Stimulated activated memory B cell treated with anti-CD40 and anti-IgM and Interleukin-4, amounts not matched to agents 10 μg/mL and 1 μg/mL and 100 μg/mL, for 72 hours (primary cell): ENCODE data around the gene ZFHX3.
"Not testable (repeated sequence)": the region's sequence is repeated elsewhere in the genome, so short reads cannot be mapped to it uniquely, and the experiment has no call there.

Source experiments
- ATAC-seq: fragments of 150-1000 bp; cut with Tn5 transposase; 2 replicates; pipeline ENCODE4 v1.10.0; 2021
- H3K27ac Mint-ChIP-seq: one replicate; pipeline ENCODE4 v1.8.0; 2022; ENCODE audit warnings: mild to moderate bottlenecking, mixed read lengths
- H3K27me3 Mint-ChIP-seq: one replicate; pipeline ENCODE4 v1.8.0; 2022; ENCODE audit warnings: mixed read lengths
- H3K36me3 Mint-ChIP-seq: one replicate; pipeline ENCODE4 v1.8.0; 2022; ENCODE audit warnings: mixed read lengths
- H3K4me1 Mint-ChIP-seq: one replicate; pipeline ENCODE4 v1.8.0; 2022; ENCODE audit warnings: mixed read lengths
- H3K4me3 Mint-ChIP-seq: one replicate; pipeline ENCODE4 v1.8.0; 2022; ENCODE audit warnings: mild to moderate bottlenecking, moderate library complexity, mixed read lengths
- H3K9me3 Mint-ChIP-seq: one replicate; pipeline ENCODE4 v1.8.0; 2022; ENCODE audit warnings: mixed read lengths

The ZFHX3 gene, protein sequence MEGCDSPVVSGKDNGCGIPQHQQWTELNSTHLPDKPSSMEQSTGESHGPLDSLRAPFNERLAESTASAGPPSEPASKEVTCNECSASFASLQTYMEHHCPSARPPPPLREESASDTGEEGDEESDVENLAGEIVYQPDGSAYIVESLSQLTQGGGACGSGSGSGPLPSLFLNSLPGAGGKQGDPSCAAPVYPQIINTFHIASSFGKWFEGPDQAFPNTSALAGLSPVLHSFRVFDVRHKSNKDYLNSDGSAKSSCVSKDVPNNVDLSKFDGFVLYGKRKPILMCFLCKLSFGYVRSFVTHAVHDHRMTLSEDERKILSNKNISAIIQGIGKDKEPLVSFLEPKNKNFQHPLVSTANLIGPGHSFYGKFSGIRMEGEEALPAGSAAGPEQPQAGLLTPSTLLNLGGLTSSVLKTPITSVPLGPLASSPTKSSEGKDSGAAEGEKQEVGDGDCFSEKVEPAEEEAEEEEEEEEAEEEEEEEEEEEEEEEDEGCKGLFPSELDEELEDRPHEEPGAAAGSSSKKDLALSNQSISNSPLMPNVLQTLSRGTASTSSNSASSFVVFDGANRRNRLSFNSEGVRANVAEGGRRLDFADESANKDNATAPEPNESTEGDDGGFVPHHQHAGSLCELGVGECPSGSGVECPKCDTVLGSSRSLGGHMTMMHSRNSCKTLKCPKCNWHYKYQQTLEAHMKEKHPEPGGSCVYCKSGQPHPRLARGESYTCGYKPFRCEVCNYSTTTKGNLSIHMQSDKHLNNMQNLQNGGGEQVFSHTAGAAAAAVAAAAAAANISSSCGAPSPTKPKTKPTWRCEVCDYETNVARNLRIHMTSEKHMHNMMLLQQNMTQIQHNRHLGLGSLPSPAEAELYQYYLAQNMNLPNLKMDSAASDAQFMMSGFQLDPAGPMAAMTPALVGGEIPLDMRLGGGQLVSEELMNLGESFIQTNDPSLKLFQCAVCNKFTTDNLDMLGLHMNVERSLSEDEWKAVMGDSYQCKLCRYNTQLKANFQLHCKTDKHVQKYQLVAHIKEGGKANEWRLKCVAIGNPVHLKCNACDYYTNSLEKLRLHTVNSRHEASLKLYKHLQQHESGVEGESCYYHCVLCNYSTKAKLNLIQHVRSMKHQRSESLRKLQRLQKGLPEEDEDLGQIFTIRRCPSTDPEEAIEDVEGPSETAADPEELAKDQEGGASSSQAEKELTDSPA (N-terminal part only)

GRCh38 chr16:73047536-73048291, at the start of gene ZFHX3:
Gene ZFHX3 (minus strand): TSS chr16:73048128. CDS start chr16:72960145, 87,983 bp downstream.
- H3K27me3 Mint-ChIP-seq: no peaks in the 10 kb centered on the region
- H3K4me1 Mint-ChIP-seq: peaks cover 30% of the 10 kb centered on the region
- peak within 1 kb of the TSS; percentile 69 for H3K27ac Mint-ChIP-seq
- peak within 1 kb of the TSS; percentile 77 for H3K4me3 Mint-ChIP-seq
- ATAC-seq: peak; percentile 83
- H3K9me3 Mint-ChIP-seq: no peaks in the 10 kb centered on the region
- H3K36me3 Mint-ChIP-seq: no peaks in the 10 kb centered on the region

DNA sequence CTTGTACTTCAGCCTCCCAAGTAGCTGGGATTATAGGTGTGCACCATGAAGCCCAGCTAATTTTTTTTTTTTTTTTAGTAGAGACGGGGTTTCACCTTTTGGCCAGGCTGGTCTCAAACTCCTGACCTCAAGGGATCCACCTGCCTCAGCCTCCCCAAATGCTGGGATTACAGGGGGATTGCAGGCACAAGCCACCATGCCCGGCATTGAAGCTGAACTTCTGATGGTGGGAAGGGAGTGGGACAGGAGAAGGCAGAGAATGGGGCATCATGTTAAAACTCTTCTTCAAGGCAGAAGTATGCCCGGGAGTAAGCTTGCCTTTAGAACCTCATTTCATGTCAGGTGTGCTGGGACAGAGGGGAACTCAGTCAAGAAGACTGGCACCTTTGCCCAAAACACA, 48.6 kb upstream of the ZFHX3 start:
- Mint-ChIP-seq H3K36me3 (no peaks in the 10 kb centered on the region), H3K27ac (no peak overlapping the region), H3K4me3 (no peak overlapping the region), H3K27me3 (peaks cover 3% of the 10 kb centered on the region), H3K9me3 (no peaks in the 10 kb centered on the region), H3K4me1 (no peaks in the 10 kb centered on the region)
- ATAC-seq: no peak

GRCh38 chr16:73095885-73096421, 48.0 kb upstream of the ZFHX3 start:
- no peak for ATAC-seq
- Mint-ChIP-seq H3K27me3 (no peaks in the 10 kb centered on the region), H3K36me3 (no peaks in the 10 kb centered on the region), H3K27ac (no peak overlapping the region), H3K9me3 (no peaks in the 10 kb centered on the region), H3K4me1 (no peaks in the 10 kb centered on the region), H3K4me3 (no peak overlapping the region)

- Mint-ChIP-seq H3K4me1 (no peaks in the 10 kb centered on the region), H3K27me3 (no peaks in the 10 kb centered on the region), H3K9me3 (no peaks in the 10 kb centered on the region), H3K36me3 (no peaks in the 10 kb centered on the region), H3K27ac (no peak overlapping the region), H3K4me3 (no peak overlapping the region)
- ATAC-seq: no peak
These were observed 47.4 kb upstream of the ZFHX3 start for GRCh38 chr16:73095142-73095820.

- Mint-ChIP-seq H3K9me3 (no peaks in the 10 kb centered on the region), H3K36me3 (no peaks in the 10 kb centered on the region), H3K4me3 (no peak overlapping the region), H3K27ac (no peak overlapping the region), H3K4me1 (no peaks in the 10 kb centered on the region), H3K27me3 (no peaks in the 10 kb centered on the region)
- no peak for ATAC-seq
These were observed 46.4 kb upstream of the ZFHX3 start for GRCh38 chr16:73094371-73094770.

DNA sequence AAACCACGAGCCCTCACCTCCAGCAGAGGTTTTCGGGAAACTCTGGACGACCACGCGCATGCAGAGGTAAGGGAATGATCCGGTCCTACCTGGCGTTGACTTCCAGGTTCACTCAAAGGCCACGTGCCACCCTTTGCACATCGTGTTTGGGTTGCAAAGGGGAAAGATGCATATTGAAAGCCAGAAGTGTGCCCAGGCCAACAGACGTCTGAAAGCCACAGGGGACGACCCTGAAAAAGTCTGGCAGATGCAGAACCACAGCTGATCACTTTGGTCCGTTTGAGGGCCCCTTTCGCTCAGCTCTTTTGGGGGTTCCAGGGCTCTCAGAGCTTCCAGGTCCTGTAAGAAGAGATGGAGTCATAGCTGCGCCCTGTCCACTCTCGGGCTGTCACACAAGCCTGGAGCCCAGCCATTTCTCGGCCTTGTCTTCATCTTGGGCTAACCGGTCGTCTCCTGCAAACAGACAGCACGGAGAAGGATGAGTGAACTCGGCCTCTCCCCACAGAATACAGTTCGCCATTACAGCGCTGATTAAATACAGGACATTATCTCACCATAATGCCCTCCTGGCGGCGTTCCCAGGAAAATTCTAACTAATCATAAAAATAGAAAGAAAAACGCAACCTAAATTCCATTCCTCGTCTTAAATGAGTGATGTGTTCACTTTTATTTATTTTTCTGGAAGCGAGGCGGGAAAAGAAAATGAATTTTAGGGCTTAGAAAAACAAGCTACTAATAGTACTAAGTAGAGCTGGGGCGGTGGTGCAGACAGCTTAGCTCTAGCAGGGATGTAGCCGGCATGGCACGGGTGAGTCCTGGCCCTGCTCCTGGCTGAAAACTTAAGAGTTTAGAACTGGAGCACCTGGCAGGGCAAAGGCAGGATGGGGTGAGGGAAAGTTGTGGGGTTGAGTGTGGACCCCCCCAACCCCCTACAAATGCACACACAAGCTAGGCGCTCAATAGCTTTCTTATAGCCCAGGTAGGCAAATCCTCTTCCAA, 45.5 kb upstream of the ZFHX3 start:
- no peaks in the 10 kb centered on the region for H3K9me3 Mint-ChIP-seq
- H3K27me3 Mint-ChIP-seq: peaks cover 4% of the 10 kb centered on the region
- no peak for ATAC-seq
- H3K4me3 Mint-ChIP-seq: no peak overlapping the region
- H3K36me3 Mint-ChIP-seq: no peaks in the 10 kb centered on the region
- no peaks in the 10 kb centered on the region for H3K4me1 Mint-ChIP-seq
- no peak overlapping the region for H3K27ac Mint-ChIP-seq

GRCh38 chr16:73092236-73092781, 44.4 kb upstream of the ZFHX3 start:
- Mint-ChIP-seq H3K36me3 (no peaks in the 10 kb centered on the region), H3K4me3 (no peak overlapping the region), H3K9me3 (no peaks in the 10 kb centered on the region), H3K4me1 (no peaks in the 10 kb centered on the region), H3K27me3 (peaks cover 10% of the 10 kb centered on the region), H3K27ac (no peak overlapping the region)
- no peak for ATAC-seq

GRCh38 chr16:73091174-73091573, 43.2 kb upstream of the ZFHX3 start:
- H3K36me3 Mint-ChIP-seq: no peaks in the 10 kb centered on the region
- H3K27ac Mint-ChIP-seq: no peak overlapping the region
- no peak for ATAC-seq
- H3K9me3 Mint-ChIP-seq: no peaks in the 10 kb centered on the region
- no peak overlapping the region for H3K4me3 Mint-ChIP-seq
- H3K27me3 Mint-ChIP-seq: peaks cover 10% of the 10 kb centered on the region
- no peaks in the 10 kb centered on the region for H3K4me1 Mint-ChIP-seq

DNA sequence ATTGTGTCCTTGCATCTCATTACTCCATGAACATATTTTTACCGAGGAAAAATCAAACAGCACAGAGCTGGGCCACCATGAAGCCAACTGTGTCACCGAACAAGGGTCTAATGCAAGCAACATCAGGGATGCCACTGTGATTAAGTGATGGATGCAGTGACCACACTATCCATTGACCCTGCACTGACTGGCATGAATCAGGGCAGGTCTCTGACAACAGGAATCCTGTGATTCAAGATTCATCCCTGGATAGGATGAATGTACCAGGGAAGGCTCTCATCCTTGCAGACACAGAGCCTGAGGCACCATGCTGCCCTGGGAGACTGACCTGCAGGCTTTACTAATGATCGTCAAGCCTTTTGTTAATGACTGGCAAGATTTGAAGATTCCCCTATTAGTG, 41.5 kb upstream of the ZFHX3 start:
- H3K4me1 Mint-ChIP-seq: no peaks in the 10 kb centered on the region
- peaks cover 5% of the 10 kb centered on the region for H3K9me3 Mint-ChIP-seq
- H3K27me3 Mint-ChIP-seq: peaks cover 18% of the 10 kb centered on the region
- H3K4me3 Mint-ChIP-seq: no peak overlapping the region
- H3K36me3 Mint-ChIP-seq: no peaks in the 10 kb centered on the region
- H3K27ac Mint-ChIP-seq: no peak overlapping the region
- no peak for ATAC-seq

DNA sequence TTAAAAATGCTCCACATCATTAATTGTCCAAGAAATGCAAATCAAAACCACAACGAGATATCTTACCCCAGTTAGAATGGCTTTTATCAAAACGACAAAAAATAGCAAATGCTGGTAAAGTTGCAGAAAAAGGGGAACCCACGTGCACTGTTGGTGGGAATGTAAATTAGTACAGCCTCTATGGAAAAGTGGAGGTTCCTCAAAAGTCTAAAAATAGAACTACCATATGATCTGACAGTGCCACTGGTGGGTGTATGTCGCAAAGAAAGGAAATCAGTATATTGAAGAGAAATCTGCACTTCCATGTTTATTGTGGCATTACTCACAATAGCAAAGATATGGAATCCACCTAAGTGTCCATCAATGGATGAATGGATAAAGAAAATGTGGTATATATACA, 38.2 kb upstream of the ZFHX3 start:
- Mint-ChIP-seq H3K27me3 (peaks cover 35% of the 10 kb centered on the region), H3K4me1 (no peaks in the 10 kb centered on the region), H3K4me3 (no peak overlapping the region), H3K36me3 (no peaks in the 10 kb centered on the region), H3K9me3 (peaks cover 5% of the 10 kb centered on the region), H3K27ac (no peak overlapping the region)
- ATAC-seq: no peak

- H3K4me3 Mint-ChIP-seq: no peak overlapping the region
- peaks cover 33% of the 10 kb centered on the region for H3K27me3 Mint-ChIP-seq
- no peak for ATAC-seq
These were observed 35.3 kb upstream of the ZFHX3 start for GRCh38 chr16:73083271-73083670.

GRCh38 chr16:73082634-73083051, 34.7 kb upstream of the ZFHX3 start:
- H3K9me3 Mint-ChIP-seq, H3K4me1 Mint-ChIP-seq: not testable (repeated sequence)

More at GRCh38 chr16:73083271-73083670, 35.3 kb upstream of the ZFHX3 start:
- no peaks in the 10 kb centered on the region for H3K36me3 Mint-ChIP-seq
- peaks cover 5% of the 10 kb centered on the region for H3K9me3 Mint-ChIP-seq
- H3K27ac Mint-ChIP-seq: no peak overlapping the region
- H3K4me1 Mint-ChIP-seq: no peaks in the 10 kb centered on the region

GRCh38 chr16:73080931-73081330, 33.0 kb upstream of the ZFHX3 start:
- H3K9me3 Mint-ChIP-seq: peaks cover 5% of the 10 kb centered on the region
- H3K4me3 Mint-ChIP-seq: no peak overlapping the region
- H3K4me1 Mint-ChIP-seq: no peaks in the 10 kb centered on the region
- no peaks in the 10 kb centered on the region for H3K36me3 Mint-ChIP-seq
- no peak for ATAC-seq
- peaks cover 29% of the 10 kb centered on the region for H3K27me3 Mint-ChIP-seq
- no peak overlapping the region for H3K27ac Mint-ChIP-seq

More at GRCh38 chr16:73082634-73083051, 34.7 kb upstream of the ZFHX3 start:
- ATAC-seq, H3K27ac Mint-ChIP-seq, H3K4me3 Mint-ChIP-seq, H3K36me3 Mint-ChIP-seq: not testable (repeated sequence)
- peaks cover 29% of the 10 kb centered on the region for H3K27me3 Mint-ChIP-seq
